GM23248 (cell line): Measurements from ENCODE around the gene DUOXA1. TPM values are rescaled to one million over a fixed set of nuclear protein-coding genes. Genes with fewer than 3 reads are reported as not detected.

ENCODE experiments used
- DNase-seq: peaks from one replicate; pipeline ENCODE4 v3.0.0-alpha.2; 2015
- H2AFZ ChIP-seq: fragments of 200-600 bp; sonication (generic); 2 replicates; pipeline ENCODE4 v1.6.1; 2016; ENCODE audit warnings: antibody characterized with exemption
- H3F3A ChIP-seq: fragments of 200-600 bp; sonication (generic); 2 replicates; pipeline ENCODE4 v1.6.1; 2016; ENCODE audit warnings: mild to moderate bottlenecking, antibody characterized with exemption, mixed run types; ENCODE audit not compliant: insufficient read depth
- H3K27ac ChIP-seq: fragments of 200-600 bp; sonication (generic); 2 replicates; pipeline ENCODE4 v1.5.1; 2016; ENCODE audit warnings: mild to moderate bottlenecking
- H3K27me3 ChIP-seq: fragments of 200-600 bp; sonication (generic); replicated peaks from 2 replicates; pipeline ENCODE4 v1.6.1; 2016; ENCODE audit warnings: mild to moderate bottlenecking; ENCODE audit not compliant: insufficient read depth
- H3K36me3 ChIP-seq: fragments of 200-600 bp; sonication (generic); 2 replicates; pipeline ENCODE4 v1.6.1; 2016; ENCODE audit warnings: low read depth, mild to moderate bottlenecking
- H3K4me1 ChIP-seq: fragments of 200-600 bp; sonication (generic); 2 replicates; pipeline ENCODE4 v1.6.1; 2016; ENCODE audit warnings: mild to moderate bottlenecking; ENCODE audit not compliant: insufficient read depth
- H3K4me2 ChIP-seq: fragments of 200-600 bp; sonication (generic); one replicate; pipeline ENCODE4 v1.6.1; 2016; ENCODE audit warnings: mild to moderate bottlenecking; ENCODE audit not compliant: unreplicated experiment
- H3K4me3 ChIP-seq: fragments of 200-600 bp; sonication (generic); 2 replicates; pipeline ENCODE4 v1.5.1; 2016; ENCODE audit warnings: mild to moderate bottlenecking
- H3K79me2 ChIP-seq: fragments of 200-600 bp; sonication (generic); 2 replicates; pipeline ENCODE4 v1.6.1; 2016; ENCODE audit warnings: mild to moderate bottlenecking; ENCODE audit not compliant: insufficient read depth
- H3K9ac ChIP-seq: fragments of 200-600 bp; sonication (generic); 2 replicates; pipeline ENCODE4 v1.6.1; 2016; ENCODE audit warnings: mild to moderate bottlenecking
- H3K9me2 ChIP-seq: fragments of 200-600 bp; sonication (generic); 2 replicates; pipeline ENCODE4 v1.6.1; 2016; ENCODE audit warnings: mixed run types, mild to moderate bottlenecking, moderate library complexity; ENCODE audit not compliant: insufficient read depth
- H3K9me3 ChIP-seq: fragments of 200-600 bp; sonication (generic); one replicate; pipeline ENCODE4 v1.6.1; 2017; ENCODE audit warnings: low read depth
- H4K20me1 ChIP-seq: fragments of 200-600 bp; sonication (generic); 2 replicates; pipeline ENCODE4 v1.6.0; 2016; ENCODE audit not compliant: insufficient read depth
- EZH2 ChIP-seq: fragments of 200-600 bp; sonication (generic); IDR thresholded peaks from 2 replicates; pipeline ENCODE4 v1.6.1; 2018; ENCODE audit warnings: antibody characterized with exemption, mild to moderate bottlenecking; ENCODE audit not compliant: insufficient read depth, poor library complexity, severe bottlenecking
- EZH2phosphoT487 ChIP-seq: fragments of 200-600 bp; sonication (generic); IDR thresholded peaks from 2 replicates; pipeline ENCODE4 v1.6.1; 2018; ENCODE audit warnings: antibody characterized with exemption, moderate library complexity, mild to moderate bottlenecking, low read depth; ENCODE audit not compliant: insufficient read depth
- WGBS, 2 experiments: methylation state at CpG; one replicate each; pipeline ENCODE4 v1.1.6; 2015 to 2017; ENCODE audit warnings: low lambda C conversion rate in 2 of 2, low coverage in 1 of 2; ENCODE audit errors: missing lambda C conversion rate in 2 of 2; 5-methylcytosine and 5-hydroxymethylcytosine counted together
- in situ Hi-C: fragments of 300-500 bp; cut with MboI; formaldehyde crosslinking; loops from 2 replicates; pipeline ENCODE4 v1.15.0; 2020
- polyA plus RNA-seq: library from polyadenylated mRNA; unstranded; fragments of >200 nt; fragmentation: Nextera tagmentation; extraction: Ambion mirVana; gene quantifications from 2 replicates; pipeline ENCODE4 v1.2.1, GENCODE V29; 2016
- total RNA-seq: library from RNA; depleted of rRNA; stranded (reverse); fragments of >200 nt; shearing (Covaris generic); gene quantifications from 2 replicates; pipeline ENCODE4 v1.2.3, GENCODE V29; 2014

Gene DUOXA1
- total and polyA plus RNA-seq, 2 experiments from 2014 or later = 0.61 to 2.4 TPM

- Histone ChIP-seq H3K9ac (no peak overlapping the region), H3K9me2 (no peaks in the 10 kb centered on the region), H3K4me1 (no peaks in the 10 kb centered on the region), H3K27me3 (no peaks in the 10 kb centered on the region), H2AFZ (no peak overlapping the region), H3K9me3 (no peaks in the 10 kb centered on the region), H3K4me2 (no peak overlapping the region), H3F3A (no peaks in the 10 kb centered on the region), H3K27ac (no peak overlapping the region), H3K36me3 (no peaks in the 10 kb centered on the region), H3K79me2 (no peaks in the 10 kb centered on the region), H4K20me1 (no peaks in the 10 kb centered on the region), H3K4me3 (no peak overlapping the region)
- no peak for DNase-seq
- 91 to 93% methylated on average over 10 of the region's 10 CpGs for WGBS, 2 experiments
- in situ Hi-C loops = no loop called here
- no peak for TF ChIP-seq EZH2
- TF ChIP-seq EZH2phosphoT487 = no peak
These were observed 11.0 kb upstream of the DUOXA1 start for GRCh38 chr15:45140557-45141250.

- Histone ChIP-seq H3K4me1 (no peaks in the 10 kb centered on the region), H4K20me1 (no peaks in the 10 kb centered on the region), H3K36me3 (no peaks in the 10 kb centered on the region), H2AFZ (no peak overlapping the region), H3K4me2 (no peak overlapping the region), H3F3A (no peaks in the 10 kb centered on the region), H3K79me2 (no peaks in the 10 kb centered on the region), H3K9ac (no peak overlapping the region), H3K9me3 (no peaks in the 10 kb centered on the region), H3K27me3 (no peaks in the 10 kb centered on the region), H3K4me3 (no peak overlapping the region), H3K9me2 (no peaks in the 10 kb centered on the region), H3K27ac (no peak overlapping the region)
- in situ Hi-C loops = no loop called here
- TF ChIP-seq EZH2phosphoT487 (no peak), EZH2 (no peak)
- no peak for DNase-seq
- 90 to 94% methylated on average over 6 of the region's 6 CpGs for WGBS, 2 experiments
These were observed 10.1 kb upstream of the DUOXA1 start for GRCh38 chr15:45139770-45140169.

GRCh38 chr15:45138814-45139765, 9.4 kb upstream of the DUOXA1 start:
- DNase-seq = no peak
- 76 to 80% methylated on average over 11 to 12 of the region's 12 CpGs for WGBS, 2 experiments
- no peaks in the 10 kb centered on the region for H3K27me3 ChIP-seq

GRCh38 chr15:45137703-45138102, 8.0 kb upstream of the DUOXA1 start:
- no peaks in the 10 kb centered on the region for H4K20me1 ChIP-seq
- 62 to 63% methylated on average over 8 of the region's 8 CpGs for WGBS, 2 experiments
- no peaks in the 10 kb centered on the region for H3F3A ChIP-seq
- H3K36me3 ChIP-seq = no peaks in the 10 kb centered on the region
- no peaks in the 10 kb centered on the region for H3K9me3 ChIP-seq
- no peak overlapping the region for H3K4me3 ChIP-seq
- DNase-seq = no peak
- no peaks in the 10 kb centered on the region for H3K9me2 ChIP-seq
- no peaks in the 10 kb centered on the region for H3K27me3 ChIP-seq
- H3K27ac ChIP-seq = no peak overlapping the region
- no peaks in the 10 kb centered on the region for H3K79me2 ChIP-seq
- in situ Hi-C loops = no loop called here
- TF ChIP-seq EZH2 = no peak
- TF ChIP-seq EZH2phosphoT487 = no peak
- H2AFZ ChIP-seq = no peak overlapping the region
- no peak overlapping the region for H3K4me2 ChIP-seq
- H3K9ac ChIP-seq = no peak overlapping the region
- no peaks in the 10 kb centered on the region for H3K4me1 ChIP-seq

More at GRCh38 chr15:45138814-45139765, 9.4 kb upstream of the DUOXA1 start:
- no peaks in the 10 kb centered on the region for H4K20me1 ChIP-seq
- H3K9ac ChIP-seq = no peak overlapping the region
- H3K4me1 ChIP-seq = no peaks in the 10 kb centered on the region
- H3K4me2 ChIP-seq = no peak overlapping the region
- no peak overlapping the region for H3K27ac ChIP-seq
- no peak overlapping the region for H3K4me3 ChIP-seq
- H3K36me3 ChIP-seq = no peaks in the 10 kb centered on the region
- no peak overlapping the region for H2AFZ ChIP-seq
- H3K9me2 ChIP-seq = no peaks in the 10 kb centered on the region
- in situ Hi-C loops = no loop called here
- no peaks in the 10 kb centered on the region for H3F3A ChIP-seq
- H3K9me3 ChIP-seq = no peaks in the 10 kb centered on the region
- no peaks in the 10 kb centered on the region for H3K79me2 ChIP-seq
- no peak for TF ChIP-seq EZH2
- no peak for TF ChIP-seq EZH2phosphoT487
